ENCODE results near the gene RAB26. TPM values are rescaled to one million over a fixed set of nuclear protein-coding genes. Genes with fewer than 3 reads are reported as not detected.

The RAB26 gene
- total and polyA plus RNA-seq, 2 donors = 0.28 to 2.6 TPM

DNA sequence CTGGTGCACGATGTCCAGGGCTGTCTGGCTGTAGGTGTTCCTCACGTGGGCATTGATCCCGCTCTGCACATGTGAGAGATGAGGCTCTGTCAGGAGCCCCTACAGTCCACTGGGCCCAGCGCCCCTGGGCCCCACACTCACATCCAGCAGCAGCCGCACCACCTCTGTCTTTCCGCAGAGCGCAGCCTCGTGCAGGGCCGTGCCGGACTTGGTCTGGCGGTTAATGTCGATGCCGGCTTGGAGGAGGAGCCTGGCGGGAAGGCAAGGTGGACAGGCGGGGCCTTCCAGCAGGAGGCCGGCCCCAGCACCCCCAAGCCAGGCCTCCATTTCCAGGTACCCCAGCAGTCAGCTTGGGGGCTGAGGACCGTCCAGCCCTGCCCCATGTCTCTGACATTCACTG lies 38.8 kb downstream of the RAB26 start:
- Histone ChIP-seq H3K4me3 (ENCODE audit: low read length in 2 of 2) (no peak overlapping the region), H3K4me1 (ENCODE audit: control insufficient read depth in 2 of 2, insufficient read depth in 2 of 2, low read length in 2 of 2) (no peaks in the 10 kb centered on the region), H3K36me3 (ENCODE audit: control insufficient read depth in 2 of 2, insufficient read depth in 2 of 2, low read length in 1 of 2) (no peaks in the 10 kb centered on the region), H3K9me3 (ENCODE audit: control insufficient read depth in 2 of 2, insufficient read depth in 1 of 2, low read length in 1 of 2) (no peaks in the 10 kb centered on the region), H3K27me3 (ENCODE audit: control insufficient read depth in 2 of 2, insufficient read depth in 1 of 2, low read length in 1 of 2) (peaks cover 0 to 2% of the 10 kb centered on the region in 2 donors), H3K27ac (ENCODE audit: low read depth in 1 of 2, low read length in 1 of 2) (no peak overlapping the region)
- DNase-seq (ENCODE audit: low read depth in 6 of 9, low spot score in 9 of 9) = no peak
- WGBS = 91% methylated on average over 17 of the region's 17 CpGs

DNA sequence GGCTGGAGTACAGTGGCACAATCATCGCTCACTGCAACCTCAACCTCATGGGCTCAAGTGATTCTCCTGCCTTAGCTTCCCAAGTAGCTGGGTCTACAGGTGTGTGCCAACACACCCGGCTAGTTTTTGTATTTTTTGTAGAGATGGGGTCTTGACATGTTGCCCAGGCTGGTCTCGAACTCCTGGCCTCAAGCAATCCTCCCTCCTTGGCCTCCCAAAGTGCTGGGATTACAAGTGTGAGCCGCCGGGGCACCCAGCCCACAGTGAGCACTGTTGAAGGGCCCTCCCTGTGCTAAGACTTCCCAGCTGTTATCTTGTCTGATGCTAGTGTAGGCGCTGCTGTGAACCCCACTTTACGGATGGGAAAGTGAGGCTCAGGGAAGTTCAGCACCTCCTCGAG lies 40.0 kb downstream of the RAB26 start:
- 95% methylated on average over 8 of the region's 8 CpGs for WGBS
- peaks cover 1 to 9% of the 10 kb centered on the region in 2 donors for H3K27me3 ChIP-seq (ENCODE audit: control insufficient read depth in 2 of 2, insufficient read depth in 1 of 2, low read length in 1 of 2)
- no peak overlapping the region for H3K27ac ChIP-seq (ENCODE audit: low read depth in 1 of 2, low read length in 1 of 2)
- DNase-seq (ENCODE audit: low read depth in 6 of 9, low spot score in 9 of 9) = no peak
- no peaks in the 10 kb centered on the region for H3K36me3 ChIP-seq (ENCODE audit: control insufficient read depth in 2 of 2, insufficient read depth in 2 of 2, low read length in 1 of 2)
- no peak overlapping the region for H3K4me3 ChIP-seq (ENCODE audit: low read length in 2 of 2)
- no peaks in the 10 kb centered on the region for H3K9me3 ChIP-seq (ENCODE audit: control insufficient read depth in 2 of 2, insufficient read depth in 1 of 2, low read length in 1 of 2)
- H3K4me1 ChIP-seq (ENCODE audit: control insufficient read depth in 2 of 2, insufficient read depth in 2 of 2, low read length in 2 of 2) = no peaks in the 10 kb centered on the region

DNA sequence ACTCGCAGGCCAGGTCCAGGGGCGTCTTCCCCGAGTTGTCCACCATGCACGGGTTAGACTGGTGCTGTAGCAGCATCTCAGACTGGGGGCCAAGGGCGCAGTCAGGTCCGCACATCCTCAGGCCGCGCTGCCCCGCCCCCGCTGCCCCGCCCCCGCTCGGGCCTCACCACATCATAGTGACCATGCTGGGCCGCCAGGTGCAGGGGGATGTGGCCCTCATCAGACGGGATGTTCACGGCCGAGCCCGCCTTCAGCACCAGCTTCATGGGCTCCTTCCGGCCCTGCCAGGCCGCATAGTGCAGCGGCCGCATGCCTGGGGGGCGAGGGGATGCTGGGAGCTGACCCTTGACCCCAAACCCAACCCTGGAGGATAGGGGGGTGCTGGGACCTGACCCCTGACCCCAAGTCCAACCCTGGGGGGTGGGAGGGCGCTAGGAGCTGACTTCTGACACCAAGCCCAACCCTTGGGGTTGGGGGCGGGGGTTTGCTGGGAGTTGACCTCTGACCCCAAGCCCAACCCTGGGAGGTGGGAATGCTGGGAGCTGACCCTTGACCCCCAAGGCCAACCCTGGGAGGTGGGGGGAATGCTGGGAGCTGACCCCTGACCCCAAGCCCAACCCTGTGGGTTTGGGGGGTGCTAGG lies 40.9 kb downstream of the RAB26 start:
- Histone ChIP-seq H3K36me3 (ENCODE audit: control insufficient read depth in 2 of 2, insufficient read depth in 2 of 2, low read length in 1 of 2) (no peaks in the 10 kb centered on the region), H3K4me3 (ENCODE audit: low read length in 2 of 2) (no peak overlapping the region), H3K9me3 (ENCODE audit: control insufficient read depth in 2 of 2, insufficient read depth in 1 of 2, low read length in 1 of 2) (no peaks in the 10 kb centered on the region), H3K4me1 (ENCODE audit: control insufficient read depth in 2 of 2, insufficient read depth in 2 of 2, low read length in 2 of 2) (no peaks in the 10 kb centered on the region), H3K27ac (ENCODE audit: low read depth in 1 of 2, low read length in 1 of 2) (no peak overlapping the region), H3K27me3 (ENCODE audit: control insufficient read depth in 2 of 2, insufficient read depth in 1 of 2, low read length in 1 of 2) (peaks cover 9 to 18% of the 10 kb centered on the region in 2 donors)
- DNase-seq (ENCODE audit: low read depth in 6 of 9, low spot score in 9 of 9) = no peak
- WGBS = 96% methylated on average over 25 of the region's 25 CpGs

DNA sequence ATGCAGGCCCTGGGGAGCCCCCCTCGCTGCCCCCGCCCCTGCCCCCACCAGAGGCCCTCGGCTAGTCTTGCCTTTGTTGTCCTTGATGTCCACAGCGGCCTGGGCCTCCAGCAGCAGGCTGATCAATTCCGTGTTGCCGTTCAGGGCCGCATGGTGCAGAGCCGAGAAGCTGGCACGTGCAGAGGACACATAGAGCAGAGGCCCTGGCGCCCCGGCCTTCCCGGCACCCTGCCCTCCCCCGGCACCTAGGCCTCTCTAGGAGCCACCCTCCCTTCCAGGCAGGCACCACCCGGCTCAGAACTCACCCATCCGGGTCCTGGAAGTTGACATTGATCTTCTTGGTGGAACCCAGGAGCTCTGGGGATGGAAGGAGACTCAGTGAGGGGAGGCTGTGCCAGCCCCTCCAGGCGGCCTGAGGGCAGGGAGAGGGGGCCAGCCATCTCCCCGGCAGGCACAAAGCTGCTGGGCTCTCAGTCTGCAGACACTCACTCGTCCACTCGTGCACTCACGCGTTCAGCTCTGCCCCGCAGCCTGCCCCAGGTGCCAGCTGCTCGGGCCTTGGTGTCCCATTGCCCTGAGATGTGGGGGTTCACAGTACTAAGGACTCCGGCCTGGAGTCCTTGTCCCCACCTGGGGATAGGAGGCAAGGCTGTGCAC lies 41.7 kb downstream of the RAB26 start:
- Histone ChIP-seq H3K4me3 (ENCODE audit: low read length in 2 of 2) (no peak overlapping the region), H3K27me3 (ENCODE audit: control insufficient read depth in 2 of 2, insufficient read depth in 1 of 2, low read length in 1 of 2) (peaks cover 17 to 26% of the 10 kb centered on the region in 2 donors), H3K4me1 (ENCODE audit: control insufficient read depth in 2 of 2, insufficient read depth in 2 of 2, low read length in 2 of 2) (peaks cover under 1 to 5% of the 10 kb centered on the region in 2 donors), H3K27ac (ENCODE audit: low read depth in 1 of 2, low read length in 1 of 2) (no peak overlapping the region), H3K9me3 (ENCODE audit: control insufficient read depth in 2 of 2, insufficient read depth in 1 of 2, low read length in 1 of 2) (no peaks in the 10 kb centered on the region), H3K36me3 (ENCODE audit: control insufficient read depth in 2 of 2, insufficient read depth in 2 of 2, low read length in 1 of 2) (no peaks in the 10 kb centered on the region)
- DNase-seq (ENCODE audit: low read depth in 6 of 9, low spot score in 9 of 9) = no peak
- 95% methylated on average over 24 of the region's 24 CpGs for WGBS

DNA sequence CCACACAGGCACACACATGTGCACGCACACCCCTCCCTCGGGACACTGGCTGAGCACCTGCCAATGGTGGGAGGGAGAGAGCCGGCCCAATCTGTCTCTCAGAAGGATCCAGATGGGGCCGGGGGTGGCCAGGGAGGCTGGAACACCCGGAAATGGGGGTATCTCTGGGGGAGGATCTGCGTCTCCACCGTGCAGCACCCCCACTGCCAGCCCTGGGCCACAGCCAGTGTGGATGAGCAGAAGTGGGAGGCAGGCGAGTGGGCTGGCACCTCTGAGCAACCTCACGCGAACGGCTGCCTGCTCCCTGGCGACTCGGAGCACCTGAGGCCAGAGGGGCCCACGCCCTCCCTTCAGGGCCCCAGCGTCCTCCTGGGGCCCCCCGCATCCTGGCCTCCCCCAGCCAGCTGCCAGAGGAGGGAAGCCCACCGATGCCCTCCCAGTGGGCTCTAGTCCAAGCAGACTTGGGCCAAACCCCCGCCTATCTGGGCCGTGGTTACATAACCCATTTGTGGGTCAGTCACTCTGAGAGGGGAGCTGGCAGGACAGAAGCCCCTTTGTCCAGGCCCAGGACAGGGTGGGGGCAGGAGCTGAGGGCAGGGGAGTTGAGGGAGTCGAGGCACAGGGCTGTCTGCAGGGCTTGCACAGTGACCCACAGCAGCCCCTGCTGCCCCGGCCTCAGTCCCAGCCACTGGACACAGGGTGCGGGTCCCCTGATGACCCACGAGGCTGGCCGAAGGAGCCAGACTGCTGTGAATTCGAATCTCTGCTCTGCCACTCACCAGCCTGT lies 42.4 kb downstream of the RAB26 start:
- WGBS = 87% methylated on average over 25 of the region's 25 CpGs
- Histone ChIP-seq H3K27ac (ENCODE audit: low read depth in 1 of 2, low read length in 1 of 2) (no peak overlapping the region), H3K36me3 (ENCODE audit: control insufficient read depth in 2 of 2, insufficient read depth in 2 of 2, low read length in 1 of 2) (no peaks in the 10 kb centered on the region), H3K9me3 (ENCODE audit: control insufficient read depth in 2 of 2, insufficient read depth in 1 of 2, low read length in 1 of 2) (no peaks in the 10 kb centered on the region), H3K27me3 (ENCODE audit: control insufficient read depth in 2 of 2, insufficient read depth in 1 of 2, low read length in 1 of 2) (peaks cover 24 to 33% of the 10 kb centered on the region in 2 donors), H3K4me1 (ENCODE audit: control insufficient read depth in 2 of 2, insufficient read depth in 2 of 2, low read length in 2 of 2) (peaks cover 6 to 13% of the 10 kb centered on the region in 2 donors), H3K4me3 (ENCODE audit: low read length in 2 of 2) (no peak overlapping the region)
- no peak for DNase-seq (ENCODE audit: low read depth in 6 of 9, low spot score in 9 of 9)

DNA sequence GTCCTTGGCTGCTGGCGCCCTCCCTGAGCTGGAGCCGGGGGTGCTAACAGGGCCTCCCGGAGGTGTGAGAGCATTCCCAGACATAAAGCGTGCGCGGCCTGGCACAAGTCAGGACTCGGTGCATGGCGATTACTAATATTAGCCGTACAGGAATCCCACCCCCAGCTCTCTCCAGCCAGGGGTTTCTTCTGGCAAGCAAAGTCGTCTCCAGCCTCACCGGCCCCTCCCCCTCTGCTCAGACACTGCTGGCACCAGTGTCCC lies 43.0 kb downstream of the RAB26 start:
- Histone ChIP-seq H3K4me1 (ENCODE audit: control insufficient read depth in 2 of 2, insufficient read depth in 2 of 2, low read length in 2 of 2) (peaks cover 7 to 13% of the 10 kb centered on the region in 2 donors), H3K9me3 (ENCODE audit: control insufficient read depth in 2 of 2, insufficient read depth in 1 of 2, low read length in 1 of 2) (no peaks in the 10 kb centered on the region), H3K27ac (ENCODE audit: low read depth in 1 of 2, low read length in 1 of 2) (no peak overlapping the region), H3K4me3 (ENCODE audit: low read length in 2 of 2) (no peak overlapping the region), H3K36me3 (ENCODE audit: control insufficient read depth in 2 of 2, insufficient read depth in 2 of 2, low read length in 1 of 2) (no peaks in the 10 kb centered on the region), H3K27me3 (ENCODE audit: control insufficient read depth in 2 of 2, insufficient read depth in 1 of 2, low read length in 1 of 2) (peaks cover 29 to 35% of the 10 kb centered on the region in 2 donors)
- WGBS = 97% methylated on average over 11 of the region's 11 CpGs
- no peak for DNase-seq (ENCODE audit: low read depth in 6 of 9, low spot score in 9 of 9)

DNA sequence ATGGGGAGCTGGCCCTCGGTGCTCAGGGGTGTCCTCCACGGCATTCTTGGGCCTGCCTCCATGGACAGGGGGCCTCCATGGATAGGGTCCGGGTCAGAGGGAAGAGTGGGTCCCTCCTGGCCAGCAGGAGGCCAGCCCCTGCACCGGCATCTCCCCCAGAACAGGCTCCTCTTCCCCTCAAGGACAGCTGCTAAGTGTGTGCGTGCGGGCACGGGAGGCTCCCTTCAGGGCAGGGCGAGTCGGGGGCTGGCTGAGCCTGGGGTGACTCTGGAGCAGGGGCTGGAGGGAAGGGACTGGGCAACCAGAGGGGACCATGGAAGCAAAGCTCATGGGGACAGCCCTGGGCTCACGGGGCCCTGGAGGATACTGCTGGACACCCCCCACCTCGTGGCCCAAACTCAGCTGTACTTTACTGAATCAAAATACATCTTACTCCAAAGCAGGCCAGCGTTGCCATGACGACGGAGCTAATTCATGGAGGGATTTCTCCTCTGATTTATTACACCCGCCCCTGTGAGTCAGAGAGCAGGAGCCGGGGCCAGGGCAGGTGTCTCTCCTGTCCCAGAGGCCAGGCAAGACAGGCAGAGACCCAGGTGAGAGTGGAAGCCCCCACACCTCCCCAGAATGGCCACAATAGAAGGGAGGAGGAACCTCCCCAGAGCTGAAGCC lies 45.9 kb downstream of the RAB26 start:
- H3K4me3 ChIP-seq (ENCODE audit: low read length in 2 of 2) = no peak overlapping the region
- H3K36me3 ChIP-seq (ENCODE audit: control insufficient read depth in 2 of 2, insufficient read depth in 2 of 2, low read length in 1 of 2) = no peaks in the 10 kb centered on the region
- peaks cover 0 to 5% of the 10 kb centered on the region in 2 donors for H3K9me3 ChIP-seq (ENCODE audit: control insufficient read depth in 2 of 2, insufficient read depth in 1 of 2, low read length in 1 of 2)
- H3K27ac ChIP-seq (ENCODE audit: low read depth in 1 of 2, low read length in 1 of 2) = no peak overlapping the region
- peaks cover 10 to 13% of the 10 kb centered on the region in 2 donors for H3K4me1 ChIP-seq (ENCODE audit: control insufficient read depth in 2 of 2, insufficient read depth in 2 of 2, low read length in 2 of 2)
- WGBS = 79% methylated on average over 16 of the region's 16 CpGs
- no peak for DNase-seq (ENCODE audit: low read depth in 6 of 9, low spot score in 9 of 9)
- H3K27me3 ChIP-seq (ENCODE audit: control insufficient read depth in 2 of 2, insufficient read depth in 1 of 2, low read length in 1 of 2) = peaks cover 56 to 60% of the 10 kb centered on the region in 2 donors

DNA sequence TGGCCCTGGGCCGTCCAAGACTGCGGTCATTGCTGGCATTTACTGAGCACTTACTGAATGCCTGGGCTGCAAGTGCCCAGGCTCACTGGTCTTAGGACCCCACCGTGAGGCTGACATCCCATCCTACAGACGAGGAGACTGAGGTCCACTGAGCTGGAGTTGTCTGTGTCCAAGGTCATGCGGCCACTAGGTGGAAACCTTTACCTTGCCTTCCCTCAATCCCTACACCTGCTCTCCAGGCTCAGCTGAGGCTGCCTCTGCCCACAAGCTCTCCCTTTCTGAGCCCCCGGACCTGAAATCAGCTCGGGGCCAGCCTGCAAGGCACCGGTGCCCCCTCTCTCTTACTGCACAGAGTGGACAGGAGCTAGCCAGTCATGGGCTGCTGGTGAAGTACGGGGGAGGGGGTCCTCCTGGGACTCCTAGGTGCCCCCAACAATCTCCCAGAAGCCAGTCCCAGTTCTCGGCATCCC lies 46.5 kb downstream of the RAB26 start:
- H3K4me1 ChIP-seq (ENCODE audit: control insufficient read depth in 2 of 2, insufficient read depth in 2 of 2, low read length in 2 of 2) = peaks cover 10 to 13% of the 10 kb centered on the region in 2 donors
- H3K9me3 ChIP-seq (ENCODE audit: control insufficient read depth in 2 of 2, insufficient read depth in 1 of 2, low read length in 1 of 2) = peaks cover 0 to 5% of the 10 kb centered on the region in 2 donors
- H3K4me3 ChIP-seq (ENCODE audit: low read length in 2 of 2) = no peak overlapping the region
- peak in 5 of 9 donors; percentile 32 to 68 (median 57) for DNase-seq (ENCODE audit: low read depth in 6 of 9, low spot score in 9 of 9)
- no peaks in the 10 kb centered on the region for H3K36me3 ChIP-seq (ENCODE audit: control insufficient read depth in 2 of 2, insufficient read depth in 2 of 2, low read length in 1 of 2)
- H3K27ac ChIP-seq (ENCODE audit: low read depth in 1 of 2, low read length in 1 of 2) = no peak overlapping the region
- peaks cover 56 to 66% of the 10 kb centered on the region in 2 donors for H3K27me3 ChIP-seq (ENCODE audit: control insufficient read depth in 2 of 2, insufficient read depth in 1 of 2, low read length in 1 of 2)
- WGBS = 22% methylated on average over 10 of the region's 10 CpGs
